Astrocyte of the spinal cord (primary cell): Measurements from ENCODE around the gene OR6M1.

Source experiments
- DNase-seq: peaks from one replicate; pipeline ENCODE4 v3.0.0; 2011; ENCODE audit warnings: low read depth, low spot score
- H3K4me3 ChIP-seq: 2 replicates; pipeline ENCODE4 v1.5.1; 2011; ENCODE audit warnings: low read depth, mild to moderate bottlenecking, low read length, moderate library complexity
- CTCF ChIP-seq: IDR thresholded peaks from 2 replicates; pipeline ENCODE4 v1.5.1; 2012; ENCODE audit warnings: low read depth, mild to moderate bottlenecking, low read length, inconsistent platforms
- in situ Hi-C: cut with HindIII; loops from 2 replicates; pipeline ENCODE4 v1.10.0; 2017; ENCODE audit warnings: low sequenced_read_pairs

Gene OR6M1

GRCh38 chr11:123771664-123772063 is 34.5 kb downstream of the OR6M1 start:
- in situ Hi-C loops = no loop called here
- H3K4me3 ChIP-seq = no peak overlapping the region
- no peak for DNase-seq
- TF ChIP-seq CTCF = no peak

DNA sequence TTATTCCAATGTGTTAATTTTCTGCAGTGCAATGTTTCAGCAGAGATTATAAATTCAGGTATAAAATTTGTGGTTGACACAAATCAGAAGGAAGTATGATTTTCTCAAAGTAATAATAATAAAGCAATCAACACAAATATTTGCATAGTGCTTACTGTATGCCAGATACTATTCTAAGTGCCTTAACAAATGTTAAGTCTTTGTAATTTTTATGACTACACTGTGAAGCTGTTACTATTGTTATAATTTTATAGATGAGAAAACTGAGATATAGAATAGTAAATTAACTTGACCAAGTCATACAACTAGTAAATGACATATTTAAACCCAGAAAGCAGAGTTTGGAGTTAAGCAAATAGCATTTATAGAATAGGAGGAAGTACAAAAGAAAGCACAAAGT is 35.4 kb downstream of the OR6M1 start:
- no peak for DNase-seq
- in situ Hi-C loops = no loop called here
- H3K4me3 ChIP-seq = no peak overlapping the region
- no peak for TF ChIP-seq CTCF

GRCh38 chr11:123765601-123766000 is 40.5 kb downstream of the OR6M1 start:
- H3K4me3 ChIP-seq = no peak overlapping the region
- no peak for DNase-seq
- in situ Hi-C loops = no loop called here
- no peak for TF ChIP-seq CTCF

GRCh38 chr11:123762422-123762821 is 43.7 kb downstream of the OR6M1 start:
- in situ Hi-C loops = no loop called here
- no peak for TF ChIP-seq CTCF
- no peak overlapping the region for H3K4me3 ChIP-seq
- no peak for DNase-seq

- H3K4me3 ChIP-seq = no peak overlapping the region
- DNase-seq = no peak
- TF ChIP-seq CTCF = no peak
- in situ Hi-C loops = no loop called here
Measured at GRCh38 chr11:123760894-123761293, 45.3 kb downstream of the OR6M1 start.

DNA sequence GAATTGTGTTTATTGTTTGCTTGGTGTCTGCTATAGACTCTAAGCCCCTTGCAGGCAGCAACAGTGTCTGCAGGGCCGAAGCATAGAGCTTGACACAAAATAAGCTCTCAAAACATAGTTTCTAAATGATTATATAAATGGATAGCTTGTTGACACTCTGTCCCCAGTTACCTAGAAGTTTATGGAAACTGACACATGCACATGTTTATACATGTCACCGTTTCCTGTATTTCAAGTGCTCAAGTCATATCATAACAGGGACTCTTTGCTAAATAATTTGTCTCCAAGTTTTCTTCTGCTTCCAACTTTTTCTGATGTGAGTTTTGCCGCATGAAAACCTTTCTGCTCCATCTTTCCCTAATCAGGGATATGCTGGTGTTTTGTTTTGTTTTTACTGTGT is 48.2 kb downstream of the OR6M1 start:
- TF ChIP-seq CTCF = no peak
- H3K4me3 ChIP-seq = no peak overlapping the region
- in situ Hi-C loops = no loop called here
- DNase-seq = no peak

DNA sequence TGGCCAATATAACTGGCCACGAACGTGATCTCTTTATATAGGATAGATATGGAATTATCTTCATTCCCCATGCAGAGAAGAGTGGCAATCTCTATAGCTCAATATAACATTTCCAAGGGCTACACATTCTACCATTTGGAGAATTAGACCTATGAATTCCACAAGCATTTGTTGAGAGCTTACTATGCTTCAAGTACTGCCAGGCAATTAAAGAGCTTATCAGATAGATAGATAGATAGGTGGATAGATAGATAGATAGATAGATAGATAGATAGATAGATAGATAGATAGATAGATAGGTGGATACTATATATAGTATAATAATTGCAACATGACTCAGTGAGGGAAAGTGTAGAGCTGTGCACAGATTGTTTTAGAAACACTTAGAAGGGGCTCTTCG is 50.3 kb downstream of the OR6M1 start:
- in situ Hi-C loops = no loop called here

More for the DNA sequence above, 50.3 kb downstream of the OR6M1 start:
- H3K4me3 ChIP-seq = no peak overlapping the region
- DNase-seq = no peak
- TF ChIP-seq CTCF = no peak
